Panc1 (cell line): Measurements from ENCODE around the gene UBE2G1.

Experiments
- CTCF ChIP-seq: fragments of 450-650 bp; IDR thresholded peaks from 2 replicates; pipeline ENCODE4 v1.5.1; 2017; ENCODE audit warnings: mild to moderate bottlenecking
- POLR2AphosphoS5 ChIP-seq: IDR thresholded peaks from 2 replicates; pipeline ENCODE4 v1.6.1; 2012; ENCODE audit warnings: mild to moderate bottlenecking, low read depth, low read length, moderate library complexity
- TCF7L2 ChIP-seq: IDR thresholded peaks from 2 replicates; pipeline ENCODE4 v1.6.1; 2011; ENCODE audit warnings: mild to moderate bottlenecking, low read depth, low read length, inconsistent platforms

DNA sequence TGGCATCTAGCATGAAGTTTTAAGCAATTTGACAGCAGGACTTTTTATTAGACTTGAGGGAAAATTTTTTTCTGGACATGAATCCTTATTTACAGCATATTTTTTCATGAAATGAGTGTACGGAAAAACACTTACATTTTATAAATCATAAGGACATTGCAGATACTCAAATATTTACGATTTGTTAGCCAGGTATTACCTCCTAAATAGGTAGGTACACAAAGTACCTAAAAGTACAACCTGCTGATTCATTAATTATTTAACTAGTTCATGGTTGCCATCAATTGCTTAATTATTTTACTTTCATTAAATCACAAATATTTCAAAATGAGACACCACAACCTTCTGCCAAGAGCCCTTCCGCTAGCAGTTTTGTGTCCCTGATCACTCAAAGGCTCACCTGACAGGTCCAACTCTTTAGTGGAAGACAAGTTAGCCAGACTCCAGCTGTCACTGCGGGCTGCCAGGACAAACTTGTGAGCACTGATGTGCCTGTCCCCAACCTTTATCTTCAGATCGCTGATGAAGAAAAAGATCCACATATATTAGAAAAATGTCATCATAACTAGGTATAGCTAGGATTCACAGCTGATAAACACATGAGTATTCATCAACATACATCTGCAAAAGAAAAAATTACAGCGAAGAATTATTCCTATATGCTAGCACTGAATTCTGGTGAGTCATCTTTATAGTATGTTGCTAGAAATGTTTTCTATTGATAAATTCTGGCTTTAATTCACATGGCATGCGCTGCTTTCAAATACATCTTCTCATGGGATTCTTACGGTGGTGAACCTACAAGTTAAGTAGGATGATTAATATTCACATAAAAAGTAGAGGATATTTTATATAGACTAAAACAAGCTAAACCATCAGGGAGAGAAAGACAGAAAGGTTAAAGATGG, 130.8 kb downstream of the UBE2G1 start:
- TF ChIP-seq CTCF (no peak), TCF7L2 (no peak), POLR2AphosphoS5 (no peak)
